Right ventricle myocardium inferior (tissue), 1 donor: ENCODE measurements around the gene SP100. TPM values are rescaled to one million over a fixed set of nuclear protein-coding genes. Genes with fewer than 3 reads are reported as not detected.

Experiments
- ATAC-seq: fragments of 200-7000 bp; cut with Tn5 transposase; one replicate; pipeline ENCODE4 v1.9.1; 2020; ENCODE audit warnings: mild to moderate bottlenecking, moderate library complexity
- DNase-seq: peaks from one replicate; pipeline ENCODE4 v3.0.0; 2021; ENCODE audit errors: missing footprints
- intact Hi-C: fragments of 100-400 bp; cut with DNase I; formaldehyde crosslinking; loops from one replicate; pipeline ENCODE4 v1.11.0; 2022
- total RNA-seq: library from RNA; stranded (reverse); fragmentation: NEBNext Ultra II Directional; extraction: Animal tissue kit (Norgen Biotek cat#: 25700); gene quantifications from one replicate; pipeline ENCODE4 v1.2.1, GENCODE V29; 2021
- donor health status: DM: no; HTN: yes; CAD: no; lungs with severe emphysema.

SP100 gene
- total RNA-seq, 1 donor from 2014 or later, result 50.2 TPM

- DNase-seq (no peak), ATAC-seq (no peak)
- intact Hi-C loops, result no loop called here
Measured at GRCh38 chr2:230583581-230583980, 167.6 kb downstream of the SP100 start.

- ATAC-seq (no peak), DNase-seq (no peak)
- intact Hi-C loops, result no loop called here
Measured at GRCh38 chr2:230586328-230586982, 170.5 kb downstream of the SP100 start.

DNA sequence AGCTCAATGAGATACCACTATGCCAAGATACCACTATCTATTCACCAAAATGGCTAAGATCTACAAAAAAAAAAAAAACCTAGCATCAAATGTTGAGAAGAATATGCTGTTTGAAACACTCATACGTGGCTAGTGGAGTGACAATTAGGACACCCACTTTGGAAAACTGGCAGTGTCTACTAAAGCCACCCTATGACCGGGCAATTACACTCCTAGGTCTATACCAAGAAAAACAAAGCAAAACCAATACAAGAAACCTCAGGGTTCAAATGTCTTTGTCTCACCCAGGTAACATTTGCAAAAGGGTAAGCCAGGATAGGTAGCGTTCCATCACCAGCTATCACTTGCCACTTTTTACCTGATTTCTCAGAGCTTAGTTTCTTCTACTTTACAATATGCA lies 173.0 kb downstream of the SP100 start:
- intact Hi-C loops, result no loop called here
- no peak for ATAC-seq
- no peak for DNase-seq

DNA sequence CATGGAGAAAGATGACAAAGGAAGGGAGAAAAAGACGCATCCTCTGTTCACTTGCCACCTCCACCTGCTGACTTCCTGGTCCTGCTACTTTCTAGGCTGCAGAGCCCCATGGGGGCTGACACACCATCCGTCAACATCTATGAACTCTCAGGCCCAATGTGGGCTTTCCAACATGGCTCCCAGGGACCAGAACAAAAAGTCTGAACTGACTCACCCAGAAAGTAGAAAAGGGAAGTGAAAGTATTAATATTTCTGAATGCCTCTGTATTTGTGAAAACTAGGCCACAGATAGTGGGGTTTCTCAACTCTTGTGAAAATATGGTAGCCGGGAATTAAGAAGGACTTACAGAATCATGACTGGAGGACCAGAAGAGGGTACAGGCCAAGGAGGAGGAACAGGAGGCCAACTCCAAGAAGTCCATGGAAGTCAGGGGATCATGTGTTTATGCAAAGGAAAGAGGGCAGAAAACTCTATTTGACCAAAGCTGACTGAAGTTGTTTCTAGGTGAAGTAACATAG lies 173.6 kb downstream of the SP100 start:
- no peak for DNase-seq
- no peak for ATAC-seq

DNA sequence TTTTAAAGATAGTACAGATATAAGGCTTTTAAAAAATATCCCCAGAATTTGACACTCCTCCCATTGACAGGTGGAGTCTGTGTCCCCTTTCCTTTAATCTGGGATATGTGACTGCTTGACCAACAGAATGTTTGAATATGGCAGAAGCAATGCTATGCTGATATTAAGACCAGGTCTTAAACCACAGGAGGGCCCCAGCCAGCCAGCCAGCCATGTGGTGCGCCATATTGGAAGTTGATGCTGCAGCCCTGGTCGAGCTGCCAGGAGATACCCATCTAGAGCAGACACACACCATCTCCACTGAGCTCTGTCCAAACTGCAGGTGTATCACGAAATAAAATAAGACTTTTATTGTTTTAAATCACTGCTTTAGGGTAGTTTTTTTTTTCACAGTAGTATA lies 174.3 kb downstream of the SP100 start:
- intact Hi-C loops, result no loop called here
- no peak for ATAC-seq
- no peak for DNase-seq

More for the DNA sequence above, 173.6 kb downstream of the SP100 start:
- intact Hi-C loops, result no loop called here

DNA sequence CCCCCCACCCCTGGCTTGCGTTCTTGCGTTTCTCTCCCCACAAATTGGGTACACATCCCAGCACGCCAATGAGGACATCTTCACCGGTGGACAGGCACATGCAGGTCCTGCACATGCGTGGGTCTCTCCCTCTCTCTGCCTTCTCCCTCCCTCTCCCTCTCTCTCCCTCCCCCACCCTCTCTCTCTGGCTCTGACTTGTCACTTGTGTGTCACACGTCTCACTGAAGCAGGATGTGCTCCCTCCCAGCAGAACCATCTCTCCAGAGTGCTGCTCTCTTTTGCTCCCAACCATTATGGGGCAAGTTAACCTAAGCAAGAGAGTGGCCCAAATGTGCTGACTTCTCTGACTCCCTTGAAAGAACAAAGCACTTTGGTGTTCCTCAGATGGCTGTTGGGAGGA lies 175.8 kb downstream of the SP100 start:
- DNase-seq (no peak), ATAC-seq (no peak)
- intact Hi-C loops, result no loop called here

GRCh38 chr2:230592775-230593174 lies 176.8 kb downstream of the SP100 start:
- ATAC-seq (no peak), DNase-seq (no peak)
- intact Hi-C loops, result no loop called here

Other genes with a start within 250 kb of the SP100 start
- 9.8 TPM for gene SP110, start 196.2 kb upstream of the SP100 start, total RNA-seq
- gene SP140, start 190.5 kb upstream of the SP100 start, total RNA-seq, result 0.32 TPM
- 6.1 TPM for gene SP140L, start 89.0 kb upstream of the SP100 start, total RNA-seq